NCI-H187 treated with DMSO at 0.1 percent for 48 hours (cell line): Measurements from ENCODE around the gene POMGNT1.
"Not testable (repeated sequence)": the region's sequence is repeated elsewhere in the genome, so short reads cannot be mapped to it uniquely, and the experiment has no call there.

Experiments used
- DNase-seq: peaks from one replicate; lab custom pipeline; 2025; lab: John Stamatoyannopoulos, UW

Gene POMGNT1

GRCh38 chr1:46197964-46198811 lies at the start of gene POMGNT1:
POMGNT1 (minus strand) TSS chr1:46198434; CDS start chr1:46197821, 613 bp downstream.
- no peak for DNase-seq

GRCh38 chr1:46247436-46248121 lies 49.3 kb upstream of the POMGNT1 start, which contains the start of gene RAD54L:
RAD54L (plus strand) TSS chr1:46247763; CDS start chr1:46248406, 643 bp downstream.
- peak; percentile 95 for DNase-seq

GRCh38 chr1:46246548-46247435 lies 48.6 kb upstream of the POMGNT1 start:
- DNase-seq, result peak; percentile 95

- DNase-seq, result not testable (repeated sequence)
Measured at GRCh38 chr1:46246136-46246535, 47.9 kb upstream of the POMGNT1 start.

GRCh38 chr1:46244656-46245371 lies 46.6 kb upstream of the POMGNT1 start:
- no peak for DNase-seq

- not testable (repeated sequence) for DNase-seq
Measured at GRCh38 chr1:46243831-46244230, 45.6 kb upstream of the POMGNT1 start.

- DNase-seq, result no peak
Measured at GRCh38 chr1:46242918-46243317, 44.7 kb upstream of the POMGNT1 start.

- DNase-seq, result not testable (repeated sequence)
Measured at GRCh38 chr1:46241733-46242132, 43.5 kb upstream of the POMGNT1 start.

- not testable (repeated sequence) for DNase-seq
Measured at GRCh38 chr1:46238865-46239264, 40.6 kb upstream of the POMGNT1 start.

GRCh38 chr1:46236882-46237281 lies 38.6 kb upstream of the POMGNT1 start:
- DNase-seq, result no peak

- DNase-seq, result not testable (repeated sequence)
Measured at GRCh38 chr1:46231231-46231630, 33.0 kb upstream of the POMGNT1 start.

GRCh38 chr1:46224966-46225365 lies 26.7 kb upstream of the POMGNT1 start:
- no peak for DNase-seq

- peak; percentile 44 for DNase-seq
Measured at GRCh38 chr1:46223472-46223943, 25.3 kb upstream of the POMGNT1 start.

GRCh38 chr1:46223055-46223454 lies 24.8 kb upstream of the POMGNT1 start:
- not testable (repeated sequence) for DNase-seq

GRCh38 chr1:46221749-46222148 lies 23.5 kb upstream of the POMGNT1 start:
- DNase-seq, result no peak

GRCh38 chr1:46220808-46221207 lies 22.6 kb upstream of the POMGNT1 start:
- no peak for DNase-seq

GRCh38 chr1:46219551-46220520 lies 21.6 kb upstream of the POMGNT1 start:
- DNase-seq, result no peak

GRCh38 chr1:46218443-46218842 lies 20.2 kb upstream of the POMGNT1 start:
- peak; percentile 97 for DNase-seq

- no peak for DNase-seq
Measured at GRCh38 chr1:46215504-46215903, 17.3 kb upstream of the POMGNT1 start.

- no peak for DNase-seq
Measured at GRCh38 chr1:46211051-46211450, 12.8 kb upstream of the POMGNT1 start.
